ENCODE results near the gene ARMS2. TPM values are rescaled to one million over a fixed set of nuclear protein-coding genes. Genes with fewer than 3 reads are reported as not detected.

ARMS2 gene
- total RNA-seq, 1 donor from 2014 or later: not detected

GRCh38 chr10:122500194-122500593 is 45.7 kb downstream of the ARMS2 start:
- no peaks in the 10 kb centered on the region for H3K36me3 ChIP-seq
- DNase-seq (ENCODE audit: low spot score): no peak
- H3K79me2 ChIP-seq (ENCODE audit: low read depth): no peaks in the 10 kb centered on the region
- TF ChIP-seq EZH2 (IDR thresholded peaks at IDR 0.05): no peak
- TF ChIP-seq CTCF (IDR thresholded peaks at IDR 0.05): no peak
- TF ChIP-seq EZH2phosphoT487 (IDR thresholded peaks at IDR 0.05): no peak
- H3K4me1 ChIP-seq: no peaks in the 10 kb centered on the region
- Mint-ChIP-seq H3K27me3 (ENCODE audit: insufficient read depth, low read depth) (peaks cover 4% of the 10 kb centered on the region), H3K4me3 (no peak overlapping the region), H3K9me3 (no peaks in the 10 kb centered on the region), H3K4me1 (peaks cover 3% of the 10 kb centered on the region), H3K36me3 (no peaks in the 10 kb centered on the region), H3K27ac (no peak overlapping the region)
- no peak overlapping the region for H3K4me2 ChIP-seq
- no peaks in the 10 kb centered on the region for H3K9me3 ChIP-seq (ENCODE audit: low read depth)
- H2AFZ ChIP-seq (replicated peaks): no peak overlapping the region
- no peak overlapping the region for H3K27ac ChIP-seq
- H3K4me3 ChIP-seq: no peak overlapping the region
- H3K27me3 ChIP-seq: no peaks in the 10 kb centered on the region
- no peaks in the 10 kb centered on the region for H4K20me1 ChIP-seq (ENCODE audit: low read depth)
- no peak overlapping the region for H3K9ac ChIP-seq
- H3F3A ChIP-seq (ENCODE audit: low read depth): no peaks in the 10 kb centered on the region

- Histone ChIP-seq H3K27ac (no peak overlapping the region), H3K4me2 (no peak overlapping the region), H3K9me3 (ENCODE audit: low read depth) (no peaks in the 10 kb centered on the region), H3K4me1 (no peaks in the 10 kb centered on the region), H3F3A (ENCODE audit: low read depth) (no peaks in the 10 kb centered on the region), H3K4me3 (no peak overlapping the region), H2AFZ (replicated peaks) (no peak overlapping the region), H3K9ac (no peak overlapping the region), H3K27me3 (no peaks in the 10 kb centered on the region), H3K79me2 (ENCODE audit: low read depth) (no peaks in the 10 kb centered on the region), H3K36me3 (no peaks in the 10 kb centered on the region), H4K20me1 (ENCODE audit: low read depth) (no peaks in the 10 kb centered on the region)
- Mint-ChIP-seq H3K36me3 (no peaks in the 10 kb centered on the region), H3K27me3 (ENCODE audit: insufficient read depth, low read depth) (peaks cover 4% of the 10 kb centered on the region), H3K4me3 (no peak overlapping the region), H3K9me3 (no peaks in the 10 kb centered on the region), H3K4me1 (peaks cover 2% of the 10 kb centered on the region), H3K27ac (no peak overlapping the region)
- TF ChIP-seq EZH2phosphoT487 (IDR thresholded peaks at IDR 0.05) (no peak), CTCF (IDR thresholded peaks at IDR 0.05) (no peak), EZH2 (IDR thresholded peaks at IDR 0.05) (no peak)
- no peak for DNase-seq (ENCODE audit: low spot score)
Observed at GRCh38 chr10:122500726-122501125, 46.3 kb downstream of the ARMS2 start.

- H3F3A ChIP-seq (ENCODE audit: low read depth): no peaks in the 10 kb centered on the region
- Mint-ChIP-seq H3K36me3 (no peaks in the 10 kb centered on the region), H3K4me1 (peaks cover 3% of the 10 kb centered on the region), H3K27ac (no peak overlapping the region), H3K4me3 (no peak overlapping the region), H3K27me3 (ENCODE audit: insufficient read depth, low read depth) (peaks cover 4% of the 10 kb centered on the region), H3K9me3 (no peaks in the 10 kb centered on the region)
- no peaks in the 10 kb centered on the region for H3K27me3 ChIP-seq
- H3K27ac ChIP-seq: no peak overlapping the region
- H3K36me3 ChIP-seq: no peaks in the 10 kb centered on the region
- no peaks in the 10 kb centered on the region for H3K4me1 ChIP-seq
- no peak overlapping the region for H3K4me2 ChIP-seq
- no peaks in the 10 kb centered on the region for H3K9me3 ChIP-seq (ENCODE audit: low read depth)
- TF ChIP-seq EZH2 (IDR thresholded peaks at IDR 0.05): no peak
- no peak for TF ChIP-seq CTCF (IDR thresholded peaks at IDR 0.05)
- TF ChIP-seq EZH2phosphoT487 (IDR thresholded peaks at IDR 0.05): no peak
- no peaks in the 10 kb centered on the region for H3K79me2 ChIP-seq (ENCODE audit: low read depth)
- H3K4me3 ChIP-seq: no peak overlapping the region
- no peak for DNase-seq (ENCODE audit: low spot score)
- H4K20me1 ChIP-seq (ENCODE audit: low read depth): no peaks in the 10 kb centered on the region
- no peak overlapping the region for H3K9ac ChIP-seq
- H2AFZ ChIP-seq (replicated peaks): no peak overlapping the region
Observed at GRCh38 chr10:122503012-122503411, 48.6 kb downstream of the ARMS2 start.
